Fibroblast of the aortic adventitia (primary cell): Measurements from ENCODE around the gene KNTC1. TPM values are rescaled to one million over a fixed set of nuclear protein-coding genes. Genes with fewer than 3 reads are reported as not detected.

Source experiments
- DNase-seq: peaks from one replicate; pipeline ENCODE4 v3.0.0-alpha.2; 2010; ENCODE audit warnings: low read depth
- H3K4me3 ChIP-seq: 2 replicates; pipeline ENCODE4 v1.5.1; 2011; ENCODE audit warnings: low read depth, mild to moderate bottlenecking, control low read depth, low read length, moderate library complexity
- small RNA-seq: library from RNA; depleted of rRNA; stranded (forward); fragments of <200 nt; gene quantifications from one replicate; pipeline ENCODE3, GENCODE V24; 2012
- total RNA-seq: library from RNA; depleted of rRNA; stranded (reverse); fragments of >200 nt; gene quantifications from 2 replicates; pipeline ENCODE4 v1.2.3, GENCODE V29; 2012; ENCODE audit warnings: low replicate concordance
- TF ChIP-seq, protein P1 (sequence below): IDR thresholded peaks from 2 replicates; pipeline ENCODE4 v1.5.1; 2011; ENCODE audit warnings: mild to moderate bottlenecking, low read length, control low read depth, inconsistent platforms; ENCODE audit not compliant: insufficient read depth

KNTC1 gene
- total RNA-seq, 1 donor: 69.3 TPM

DNA sequence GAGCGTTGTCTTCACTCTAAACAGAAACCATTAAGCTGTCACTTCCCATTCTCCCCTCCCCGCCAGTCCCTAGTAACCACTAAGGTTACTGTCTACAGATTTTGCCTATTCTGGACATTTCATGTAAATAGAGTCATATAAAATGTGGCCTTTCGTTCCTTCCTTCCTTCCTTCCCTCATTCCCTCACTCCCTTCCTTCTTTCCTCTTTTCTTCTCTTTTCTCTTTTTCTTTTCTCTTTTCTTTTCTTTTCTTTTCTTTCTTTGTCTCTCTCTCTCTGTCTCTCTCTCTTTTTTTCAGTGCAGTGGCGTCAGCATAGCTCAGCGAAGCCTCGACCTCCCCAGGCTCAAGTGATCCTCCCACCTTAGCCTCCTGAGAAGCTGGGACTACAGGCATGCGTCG, 138.3 kb downstream of the KNTC1 start:
- DNase-seq: no peak
- TF ChIP-seq, protein P1, sequence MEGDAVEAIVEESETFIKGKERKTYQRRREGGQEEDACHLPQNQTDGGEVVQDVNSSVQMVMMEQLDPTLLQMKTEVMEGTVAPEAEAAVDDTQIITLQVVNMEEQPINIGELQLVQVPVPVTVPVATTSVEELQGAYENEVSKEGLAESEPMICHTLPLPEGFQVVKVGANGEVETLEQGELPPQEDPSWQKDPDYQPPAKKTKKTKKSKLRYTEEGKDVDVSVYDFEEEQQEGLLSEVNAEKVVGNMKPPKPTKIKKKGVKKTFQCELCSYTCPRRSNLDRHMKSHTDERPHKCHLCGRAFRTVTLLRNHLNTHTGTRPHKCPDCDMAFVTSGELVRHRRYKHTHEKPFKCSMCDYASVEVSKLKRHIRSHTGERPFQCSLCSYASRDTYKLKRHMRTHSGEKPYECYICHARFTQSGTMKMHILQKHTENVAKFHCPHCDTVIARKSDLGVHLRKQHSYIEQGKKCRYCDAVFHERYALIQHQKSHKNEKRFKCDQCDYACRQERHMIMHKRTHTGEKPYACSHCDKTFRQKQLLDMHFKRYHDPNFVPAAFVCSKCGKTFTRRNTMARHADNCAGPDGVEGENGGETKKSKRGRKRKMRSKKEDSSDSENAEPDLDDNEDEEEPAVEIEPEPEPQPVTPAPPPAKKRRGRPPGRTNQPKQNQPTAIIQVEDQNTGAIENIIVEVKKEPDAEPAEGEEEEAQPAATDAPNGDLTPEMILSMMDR: no peak

GRCh38 chr12:122665759-122666158, 138.7 kb downstream of the KNTC1 start:
- TF ChIP-seq, protein P1: no peak
- H3K4me3 ChIP-seq: no peak overlapping the region
- no peak for DNase-seq

More for the DNA sequence above, 138.3 kb downstream of the KNTC1 start:
- no peak overlapping the region for H3K4me3 ChIP-seq

GRCh38 chr12:122668268-122668667, 141.2 kb downstream of the KNTC1 start:
- DNase-seq: no peak
- TF ChIP-seq, protein P1: no peak
- H3K4me3 ChIP-seq: no peak overlapping the region

GRCh38 chr12:122669397-122670070, 142.5 kb downstream of the KNTC1 start:
- no peak overlapping the region for H3K4me3 ChIP-seq
- TF ChIP-seq, protein P1: no peak
- peak; percentile 64 for DNase-seq

DNA sequence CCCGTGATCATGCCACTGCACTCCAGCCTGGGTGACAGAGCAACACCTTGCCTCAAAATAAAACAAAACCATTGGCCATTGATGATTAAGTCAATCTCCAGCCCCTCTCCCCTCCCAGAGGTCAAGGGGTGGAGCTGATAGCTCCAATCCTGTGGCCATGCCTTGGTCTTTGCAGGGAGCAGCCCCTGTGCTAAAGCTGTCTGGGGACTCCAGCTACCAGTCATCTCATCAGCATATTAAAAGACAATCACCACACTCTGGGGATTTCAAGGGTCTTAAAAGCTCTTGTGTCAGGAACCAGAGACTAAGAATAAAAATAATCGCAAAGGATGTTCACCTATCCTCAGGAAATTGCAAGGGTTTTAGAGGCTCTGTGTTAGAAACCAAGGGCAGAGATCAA, 145.5 kb downstream of the KNTC1 start:
- DNase-seq: no peak
- TF ChIP-seq, protein P1: no peak
- H3K4me3 ChIP-seq: no peak overlapping the region

Small RNA genes within 50 kb of the gene (small RNA-seq; reads per million reads assigned to genes)
- not detected for gene AC026333.1
- not detected for gene RF00411

Other genes with a start within 250 kb of the KNTC1 start
- 80.3 and 121 TPM in 2 replicates for gene CLIP1, start 104.6 kb upstream of the KNTC1 start, total RNA-seq
- gene ZCCHC8, start 26.3 kb upstream of the KNTC1 start, total RNA-seq: 15.9 and 23.1 TPM in 2 replicates
- gene RSRC2, start 313 bp upstream of the KNTC1 start, total RNA-seq: 42.8 and 138 TPM in 2 replicates
- 0.25 TPM in 1 of 2 replicates, not detected in the other for gene HCAR2, start 176.1 kb downstream of the KNTC1 start, total RNA-seq
- 0.41 TPM in 1 of 2 replicates, not detected in the other for gene HCAR3, start 189.6 kb downstream of the KNTC1 start, total RNA-seq
- 1.5 and 2.2 TPM in 2 replicates for gene HCAR1, start 203.6 kb downstream of the KNTC1 start, total RNA-seq
- 60.6 and 69.7 TPM in 2 replicates for gene DENR, start 225.6 kb downstream of the KNTC1 start, total RNA-seq
- 0.90 and 0.98 TPM in 2 replicates for gene CCDC62, start 247.3 kb downstream of the KNTC1 start, total RNA-seq